Measurements from ENCODE around the gene RUBCNL.

Gene RUBCNL

DNA sequence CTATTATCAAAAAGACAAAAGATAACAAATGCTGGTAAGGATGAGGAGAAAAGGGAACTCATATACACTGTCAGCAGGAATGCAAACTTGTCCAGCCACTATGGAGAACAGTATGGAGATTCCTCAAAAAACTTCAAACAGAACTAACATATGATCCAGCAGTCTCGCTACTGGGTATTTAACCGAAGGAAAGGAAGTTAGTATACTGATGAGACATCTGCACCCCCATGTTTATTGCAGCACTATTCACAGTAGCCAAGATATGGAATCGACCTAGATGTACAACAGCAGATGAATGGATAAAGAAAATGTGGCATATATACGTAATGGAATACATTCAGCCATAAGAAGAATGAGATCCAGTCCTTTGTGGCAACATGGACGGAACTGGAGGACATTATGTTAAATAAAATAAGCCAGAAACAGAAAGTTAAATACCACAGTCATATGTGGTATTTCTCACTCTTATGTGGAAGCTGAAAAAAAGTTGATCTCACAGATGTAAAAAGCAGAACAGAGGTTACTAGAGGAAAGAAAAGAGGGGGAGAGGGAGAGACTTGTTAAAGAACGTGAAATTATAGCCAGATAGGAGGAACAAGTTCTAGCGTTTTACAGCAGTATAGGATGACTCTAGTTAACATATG is 83.2 kb downstream of the RUBCNL start:
- DNase-seq: no peak

- DNase-seq: no peak
Observed at GRCh38 chr13:46297361-46297811, 89.7 kb downstream of the RUBCNL start.

GRCh38 chr13:46296921-46297320 is 90.1 kb downstream of the RUBCNL start:
- DNase-seq: no peak

GRCh38 chr13:46296115-46296822 is 90.8 kb downstream of the RUBCNL start:
- no peak for DNase-seq

GRCh38 chr13:46295491-46296114 is 91.4 kb downstream of the RUBCNL start:
- DNase-seq: peak; percentile 72

DNA sequence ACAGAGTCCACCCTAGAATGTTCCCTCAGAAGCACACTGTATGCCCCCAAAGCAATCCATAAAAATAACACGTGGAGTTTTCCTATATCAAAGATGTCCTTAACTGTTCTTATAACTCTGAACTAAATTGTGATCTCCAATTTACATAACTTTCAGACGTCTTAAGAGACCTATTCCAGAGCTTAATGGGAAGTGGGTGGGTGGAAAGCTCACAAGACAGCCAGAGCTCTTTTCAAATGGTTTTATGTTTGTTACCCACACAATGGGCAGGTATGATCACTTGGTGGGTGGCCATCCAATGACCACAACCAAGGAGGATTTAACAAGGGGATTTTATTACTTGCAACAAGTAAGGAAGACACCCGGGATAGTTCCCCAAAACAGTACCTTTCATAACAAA is 93.6 kb downstream of the RUBCNL start:
- no peak for DNase-seq

Data from activated gamma-delta T cell treated with Interleukin-2 at 50 U/mL for 16 hours (primary cell).